ENCODE measurements around the gene CYP46A1.

The CYP46A1 gene

DNA sequence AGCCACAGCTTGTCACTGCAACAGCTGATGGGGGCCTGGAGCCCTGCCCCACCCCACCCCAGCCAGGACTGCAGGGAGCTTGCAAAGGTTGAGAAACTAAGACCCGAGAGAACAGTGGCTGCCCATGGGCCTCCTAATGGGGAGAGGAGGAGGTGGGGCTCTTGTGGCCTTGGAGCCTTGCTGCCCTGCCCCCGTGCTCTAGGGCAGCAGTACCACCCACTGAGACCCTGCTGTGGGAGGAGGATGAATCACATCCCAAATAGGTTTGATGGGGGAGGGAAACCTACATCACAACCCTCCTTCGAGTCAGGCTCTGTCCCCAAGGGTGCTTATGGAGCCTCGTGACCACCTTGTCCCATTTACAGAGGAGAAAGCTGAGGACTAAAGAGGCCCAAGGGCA is 23.3 kb upstream of the CYP46A1 start:
- TF ChIP-seq TAF1 (IDR thresholded peaks at IDR 0.05; ENCODE audit: borderline replicate concordance, insufficient read depth, low read length) (no peak), FOXP2 (optimal IDR thresholded peaks at IDR 0.05; ENCODE audit: borderline replicate concordance, extremely low read depth, extremely low read length, insufficient read depth) (no peak), POLR2AphosphoS5 (IDR thresholded peaks at IDR 0.05; ENCODE audit: low read depth, low read length) (no peak), SIN3A (IDR thresholded peaks at IDR 0.05; ENCODE audit: borderline replicate concordance, insufficient read depth, low read length) (no peak)
- TF ChIP-seq, protein P1, sequence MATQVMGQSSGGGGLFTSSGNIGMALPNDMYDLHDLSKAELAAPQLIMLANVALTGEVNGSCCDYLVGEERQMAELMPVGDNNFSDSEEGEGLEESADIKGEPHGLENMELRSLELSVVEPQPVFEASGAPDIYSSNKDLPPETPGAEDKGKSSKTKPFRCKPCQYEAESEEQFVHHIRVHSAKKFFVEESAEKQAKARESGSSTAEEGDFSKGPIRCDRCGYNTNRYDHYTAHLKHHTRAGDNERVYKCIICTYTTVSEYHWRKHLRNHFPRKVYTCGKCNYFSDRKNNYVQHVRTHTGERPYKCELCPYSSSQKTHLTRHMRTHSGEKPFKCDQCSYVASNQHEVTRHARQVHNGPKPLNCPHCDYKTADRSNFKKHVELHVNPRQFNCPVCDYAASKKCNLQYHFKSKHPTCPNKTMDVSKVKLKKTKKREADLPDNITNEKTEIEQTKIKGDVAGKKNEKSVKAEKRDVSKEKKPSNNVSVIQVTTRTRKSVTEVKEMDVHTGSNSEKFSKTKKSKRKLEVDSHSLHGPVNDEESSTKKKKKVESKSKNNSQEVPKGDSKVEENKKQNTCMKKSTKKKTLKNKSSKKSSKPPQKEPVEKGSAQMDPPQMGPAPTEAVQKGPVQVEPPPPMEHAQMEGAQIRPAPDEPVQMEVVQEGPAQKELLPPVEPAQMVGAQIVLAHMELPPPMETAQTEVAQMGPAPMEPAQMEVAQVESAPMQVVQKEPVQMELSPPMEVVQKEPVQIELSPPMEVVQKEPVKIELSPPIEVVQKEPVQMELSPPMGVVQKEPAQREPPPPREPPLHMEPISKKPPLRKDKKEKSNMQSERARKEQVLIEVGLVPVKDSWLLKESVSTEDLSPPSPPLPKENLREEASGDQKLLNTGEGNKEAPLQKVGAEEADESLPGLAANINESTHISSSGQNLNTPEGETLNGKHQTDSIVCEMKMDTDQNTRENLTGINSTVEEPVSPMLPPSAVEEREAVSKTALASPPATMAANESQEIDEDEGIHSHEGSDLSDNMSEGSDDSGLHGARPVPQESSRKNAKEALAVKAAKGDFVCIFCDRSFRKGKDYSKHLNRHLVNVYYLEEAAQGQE (IDR thresholded peaks at IDR 0.05; ENCODE audit: insufficient read depth in 1 of 2, low read depth in 2 of 2, low read length in 2 of 2) = no peak

DNA sequence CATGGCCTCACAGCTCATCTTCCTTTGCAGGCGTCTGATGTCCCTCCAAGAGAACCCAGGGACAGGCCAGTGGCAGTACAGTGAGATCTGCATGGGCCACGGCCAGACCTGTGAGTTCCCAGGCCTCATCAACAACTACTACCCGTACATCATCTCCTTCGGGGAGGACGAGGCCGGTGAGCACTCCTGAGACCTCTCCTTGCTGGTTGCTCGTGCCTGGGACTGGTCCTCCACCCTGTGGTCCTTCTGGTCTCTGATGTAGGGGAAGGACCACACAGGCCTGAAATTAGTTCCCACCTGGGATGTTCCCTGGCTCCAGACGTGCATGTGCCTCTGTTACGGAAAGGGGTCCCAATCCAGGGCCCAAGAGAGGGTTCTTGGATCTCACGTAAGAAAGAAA is 21.3 kb upstream of the CYP46A1 start:
- TF ChIP-seq SIN3A (IDR thresholded peaks at IDR 0.05; ENCODE audit: borderline replicate concordance, insufficient read depth, low read length) (no peak), TAF1 (IDR thresholded peaks at IDR 0.05; ENCODE audit: borderline replicate concordance, insufficient read depth, low read length) (no peak), POLR2AphosphoS5 (IDR thresholded peaks at IDR 0.05; ENCODE audit: low read depth, low read length) (no peak), FOXP2 (optimal IDR thresholded peaks at IDR 0.05; ENCODE audit: borderline replicate concordance, extremely low read depth, extremely low read length, insufficient read depth) (no peak)
- TF ChIP-seq, protein P1 (IDR thresholded peaks at IDR 0.05; ENCODE audit: insufficient read depth in 1 of 2, low read depth in 2 of 2, low read length in 2 of 2) = no peak

DNA sequence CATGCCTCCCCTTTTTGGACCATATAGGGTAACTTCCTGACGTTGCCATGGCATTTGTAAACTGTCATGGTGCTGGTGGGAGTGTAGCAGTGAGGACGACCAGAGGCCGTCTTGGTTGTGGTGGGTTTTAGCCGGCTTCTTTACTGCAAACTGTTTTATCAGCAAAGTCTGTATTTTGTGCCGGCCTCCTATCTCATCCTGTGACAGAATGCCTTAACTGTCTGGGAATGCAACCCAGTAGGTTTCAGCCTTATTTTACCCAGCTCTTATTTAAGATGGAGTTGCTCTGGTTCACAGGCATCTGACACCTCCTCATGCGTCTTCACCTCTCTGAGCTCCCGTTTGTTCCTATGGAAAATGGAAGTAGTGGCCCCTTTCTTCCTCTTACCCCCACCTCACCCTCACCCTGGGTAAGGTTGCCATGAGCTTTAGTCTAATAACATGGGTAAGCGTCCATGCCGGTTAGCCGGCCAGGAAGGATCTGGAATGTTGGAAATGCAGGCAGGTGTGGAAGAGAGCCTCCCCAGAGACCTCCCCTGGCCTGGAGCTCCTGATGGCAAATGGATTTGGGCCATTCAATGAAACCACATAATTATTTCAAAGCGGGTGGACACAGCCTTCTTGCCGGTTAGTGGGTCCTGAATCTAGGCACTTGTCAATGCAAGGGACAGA is 20.6 kb upstream of the CYP46A1 start:
- TF ChIP-seq SIN3A (IDR thresholded peaks at IDR 0.05; ENCODE audit: borderline replicate concordance, insufficient read depth, low read length) (no peak), POLR2AphosphoS5 (IDR thresholded peaks at IDR 0.05; ENCODE audit: low read depth, low read length) (no peak), TAF1 (IDR thresholded peaks at IDR 0.05; ENCODE audit: borderline replicate concordance, insufficient read depth, low read length) (no peak), FOXP2 (optimal IDR thresholded peaks at IDR 0.05; ENCODE audit: borderline replicate concordance, extremely low read depth, extremely low read length, insufficient read depth) (no peak)
- TF ChIP-seq, protein P1 (IDR thresholded peaks at IDR 0.05; ENCODE audit: insufficient read depth in 1 of 2, low read depth in 2 of 2, low read length in 2 of 2) = no peak

DNA sequence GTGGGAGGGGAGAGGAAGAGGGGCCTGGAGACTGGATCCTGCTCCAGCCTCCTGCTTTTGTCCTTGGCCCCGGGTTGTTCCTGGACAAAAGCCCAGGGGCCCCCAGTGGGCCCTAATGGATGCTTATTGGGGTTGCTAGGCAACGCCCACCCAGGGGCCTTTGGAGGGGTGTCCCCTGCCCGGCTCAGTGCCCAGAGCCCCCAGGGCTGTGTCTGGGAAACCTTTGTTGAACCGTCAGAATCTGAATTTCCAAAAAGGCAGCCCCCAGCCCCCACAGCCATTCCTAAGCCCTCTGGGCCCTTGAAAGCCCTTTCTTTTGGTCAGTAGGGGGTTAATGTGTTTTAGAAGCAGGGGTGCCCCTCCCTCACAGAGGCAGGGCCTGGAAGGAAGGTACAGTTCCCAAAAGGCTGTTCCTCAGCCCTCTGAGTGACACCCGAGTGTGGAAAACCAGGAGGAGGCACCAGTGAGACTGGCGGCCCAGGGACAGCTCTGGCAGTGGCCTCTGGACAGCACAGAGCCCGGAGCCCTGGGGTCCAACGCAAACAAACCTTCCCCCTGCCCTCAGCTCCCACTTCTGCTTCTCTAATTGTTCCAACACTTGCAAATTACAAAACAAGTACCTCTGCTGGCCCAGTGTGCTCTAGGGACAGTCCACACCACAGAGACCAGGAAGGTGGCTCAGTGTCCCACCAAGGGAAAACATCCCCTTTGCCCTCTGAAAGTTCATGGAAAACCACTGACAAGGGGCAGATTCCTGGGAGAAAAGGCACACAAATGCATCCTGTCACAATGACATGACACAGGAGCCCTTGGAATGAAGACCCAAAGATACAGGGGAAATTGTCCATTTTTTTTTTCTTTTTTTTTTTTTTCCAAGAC is 19.8 kb upstream of the CYP46A1 start:
- TF ChIP-seq TAF1 (IDR thresholded peaks at IDR 0.05; ENCODE audit: borderline replicate concordance, insufficient read depth, low read length) = no peak
- no peak for TF ChIP-seq FOXP2 (optimal IDR thresholded peaks at IDR 0.05; ENCODE audit: borderline replicate concordance, extremely low read depth, extremely low read length, insufficient read depth)
- TF ChIP-seq POLR2AphosphoS5 (IDR thresholded peaks at IDR 0.05; ENCODE audit: low read depth, low read length) = no peak
- no peak for TF ChIP-seq SIN3A (IDR thresholded peaks at IDR 0.05; ENCODE audit: borderline replicate concordance, insufficient read depth, low read length)
- TF ChIP-seq, protein P1 (IDR thresholded peaks at IDR 0.05; ENCODE audit: insufficient read depth in 1 of 2, low read depth in 2 of 2, low read length in 2 of 2) = no peak
